H1 (cell line): Measurements from ENCODE around the gene CXCR1. TPM values are rescaled to one million over a fixed set of nuclear protein-coding genes. Genes with fewer than 3 reads are reported as not detected.

Experiments used
- CTCF ChIA-PET: fragments of 300-600 bp; sonication (Branson Sonifier 250); formaldehyde crosslinking; loops from one replicate; lab custom pipeline; 2021; ENCODE audit not compliant: partially characterized antibody; lab: Charles Lee
- POLR2A ChIA-PET: fragments of 300-600 bp; sonication (Branson Sonifier 250); formaldehyde crosslinking; loops from one replicate; lab custom pipeline; 2021; ENCODE audit warnings: inconsistent platforms; ENCODE audit not compliant: partially characterized antibody; lab: Charles Lee
- DNase-seq, 2 experiments: peaks; one replicate each; pipeline versions ENCODE4 v3.0.0 to v3.0.0-alpha.2; 2010 to 2022; ENCODE audit warnings: low spot score in 2 of 2, low read depth in 1 of 2, mixed read lengths in 1 of 2
- FAIRE-seq: peaks from 2 replicates; lab custom pipeline; 2011; peaks lifted over from hg19 to GRCh38; lab: Jason Lieb, UNC
- H2AFZ ChIP-seq: 2 replicates; pipeline ENCODE4 v1.8.1; 2012; ENCODE audit warnings: low read length, inconsistent platforms
- H2AK5ac ChIP-seq: 2 replicates; pipeline ENCODE4 v1.6.1; 2013; ENCODE audit warnings: low read depth, low read length
- H2BK120ac ChIP-seq: replicated peaks from 2 replicates; pipeline ENCODE3; 2013; ENCODE audit warnings: low read depth, low read length, inconsistent platforms
- H2BK12ac ChIP-seq: 2 replicates; pipeline ENCODE4 v1.6.1; 2013; ENCODE audit warnings: low read depth, low read length
- H2BK15ac ChIP-seq: 2 replicates; pipeline ENCODE4 v1.6.1; 2013; ENCODE audit warnings: low read length
- H2BK20ac ChIP-seq: 2 replicates; pipeline ENCODE4 v1.6.1; 2013; ENCODE audit warnings: low read length
- H2BK5ac ChIP-seq: 2 replicates; pipeline ENCODE4 v1.6.1; 2013; ENCODE audit warnings: low read depth, low read length
- H3K14ac ChIP-seq: 2 replicates; pipeline ENCODE4 v1.6.1; 2013; ENCODE audit warnings: inconsistent platforms; ENCODE audit not compliant: insufficient read length
- H3K18ac ChIP-seq: 2 replicates; pipeline ENCODE4 v1.6.1; 2013; ENCODE audit warnings: low read length; ENCODE audit errors: extremely low read depth
- H3K23ac ChIP-seq: 2 replicates; pipeline ENCODE4 v1.6.1; 2013; ENCODE audit warnings: inconsistent platforms; ENCODE audit not compliant: insufficient read length
- H3K23me2 ChIP-seq: 2 replicates; pipeline ENCODE4 v1.6.1; 2013; ENCODE audit warnings: low read depth, low read length
- H3K27ac ChIP-seq: 2 replicates; pipeline ENCODE4 v1.6.1; 2011; ENCODE audit warnings: low read depth, low read length, inconsistent platforms
- H3K27me3 ChIP-seq, 4 experiments: replicated peaks in 1 of 4; 1 replicate in 1 of 4; 2 replicates in 3 of 4; pipeline versions ENCODE4 v1.6.1 to v1.8.1; 2011 to 2013; ENCODE audit warnings: low read length in 3 of 4, mild to moderate bottlenecking in 3 of 4, inconsistent platforms in 2 of 4, mixed read lengths in 2 of 4, moderate library complexity in 1 of 4; ENCODE audit not compliant: control insufficient read depth in 3 of 4, insufficient read depth in 3 of 4; ENCODE audit errors: extremely low read depth in 1 of 4
- H3K36me3 ChIP-seq, 4 experiments: 2 replicates each; pipeline versions ENCODE4 v1.6.1 to v1.8.1; 2011 to 2013; ENCODE audit warnings: mild to moderate bottlenecking in 4 of 4, low read length in 3 of 4, moderate library complexity in 2 of 4, control low read depth in 1 of 4, inconsistent platforms in 1 of 4; ENCODE audit not compliant: insufficient read depth in 4 of 4, control insufficient read depth in 2 of 4
- H3K4ac ChIP-seq: replicated peaks from 2 replicates; pipeline ENCODE3; 2013; ENCODE audit warnings: low read length, low read depth, mixed read lengths, inconsistent platforms; ENCODE audit not compliant: insufficient read length
- H3K4me1 ChIP-seq, 4 experiments: replicated peaks in 1 of 4; 1 replicate in 1 of 4; 2 replicates in 3 of 4; pipeline versions ENCODE4 v1.6.1 to v1.8.1; 2011 to 2013; ENCODE audit warnings: low read length in 3 of 4, inconsistent platforms in 2 of 4, mixed read lengths in 1 of 4; ENCODE audit not compliant: insufficient read depth in 4 of 4, control insufficient read depth in 3 of 4
- H3K4me2 ChIP-seq, 2 experiments: 2 replicates each; pipeline versions ENCODE4 v1.6.1 to v1.8.1; 2011 to 2013; ENCODE audit warnings: low read depth in 2 of 2, low read length in 2 of 2, control low read depth in 1 of 2, inconsistent platforms in 1 of 2, mild to moderate bottlenecking in 1 of 2; ENCODE audit not compliant: insufficient read depth in 1 of 2
- H3K4me3 ChIP-seq, 4 experiments: fragments of 200-600, 300-600 bp in 1 of 4; sonication (generic), shearing (Covaris generic), sonication (Bioruptor Twin) in 1 of 4; 2 replicates each; pipeline versions ENCODE4 v1.5.1 to v1.8.1; 2011 to 2016; ENCODE audit warnings: low read length in 4 of 4, low read depth in 3 of 4, control low read depth in 2 of 4, inconsistent platforms in 2 of 4, mild to moderate bottlenecking in 2 of 4, mixed read lengths in 1 of 4, moderate library complexity in 1 of 4; ENCODE audit not compliant: insufficient read depth in 2 of 4; ENCODE audit errors: extremely low read depth in 1 of 4
- H3K56ac ChIP-seq: replicated peaks from 2 replicates; pipeline ENCODE3; 2013; ENCODE audit warnings: low read depth, mild to moderate bottlenecking, mixed read lengths, low read length, inconsistent platforms; ENCODE audit not compliant: insufficient read length
- H3K79me1 ChIP-seq: 2 replicates; pipeline ENCODE4 v1.6.1; 2013; ENCODE audit warnings: low read depth, low read length, control low read depth
- H3K79me2 ChIP-seq, 2 experiments: 2 replicates each; pipeline versions ENCODE4 v1.6.1 to v1.8.1; 2012 to 2013; ENCODE audit warnings: low read length in 2 of 2, mild to moderate bottlenecking in 2 of 2, inconsistent platforms in 1 of 2; ENCODE audit not compliant: insufficient read depth in 2 of 2, control insufficient read depth in 1 of 2
- H3K9ac ChIP-seq, 4 experiments: replicated peaks in 1 of 4; 1 replicate in 1 of 4; 2 replicates in 3 of 4; pipeline versions ENCODE4 v1.6.1 to v1.8.1; 2011 to 2013; ENCODE audit warnings: low read depth in 3 of 4, low read length in 3 of 4, control low read depth in 2 of 4, mild to moderate bottlenecking in 2 of 4, moderate library complexity in 2 of 4, inconsistent platforms in 1 of 4; ENCODE audit errors: extremely low read depth in 1 of 4
- H3K9me3 ChIP-seq, 2 experiments: 2 replicates each; pipeline versions ENCODE4 v1.6.1 to v1.8.1; 2012 to 2013; ENCODE audit warnings: mild to moderate bottlenecking in 2 of 2, moderate library complexity in 2 of 2, control low read depth in 1 of 2, inconsistent platforms in 1 of 2, low read depth in 1 of 2, low read length in 1 of 2, mixed read lengths in 1 of 2; ENCODE audit not compliant: insufficient read depth in 2 of 2
- H4K20me1 ChIP-seq, 2 experiments: replicated peaks in 1 of 2; 2 replicates each; pipeline versions ENCODE3 to v1.8.1; 2011 to 2013; ENCODE audit warnings: inconsistent platforms in 2 of 2, low read length in 2 of 2, mild to moderate bottlenecking in 1 of 2; ENCODE audit not compliant: insufficient read depth in 2 of 2, control insufficient read depth in 1 of 2
- H4K5ac ChIP-seq: 2 replicates; pipeline ENCODE4 v1.6.1; 2013; ENCODE audit warnings: low read length, low read depth, mixed read lengths, inconsistent platforms; ENCODE audit not compliant: insufficient read length
- H4K8ac ChIP-seq: 2 replicates; pipeline ENCODE4 v1.8.0; 2013; ENCODE audit warnings: mild to moderate bottlenecking, moderate library complexity, low read length, inconsistent platforms; ENCODE audit not compliant: insufficient read depth; ENCODE audit errors: extremely low read depth
- H4K91ac ChIP-seq: replicated peaks from 2 replicates; pipeline ENCODE3; 2013; ENCODE audit warnings: low read length, mixed read lengths, inconsistent platforms; ENCODE audit not compliant: insufficient read length
- TCF12 ChIP-seq: IDR thresholded peaks from 2 replicates; pipeline ENCODE4 v1.6.1; 2011; ENCODE audit warnings: low read depth, mild to moderate bottlenecking, low read length
- WGBS, 2 experiments: shearing (Covaris generic) in 1 of 2; methylation state at CpG; one replicate each; pipeline versions ENCODE4 v1.1.6 to v1.1.7; 2013 to 2015; ENCODE audit warnings: low lambda C conversion rate in 2 of 2, mixed read lengths in 2 of 2, inconsistent platforms in 1 of 2, low coverage in 1 of 2, missing lambda C conversion rate in 1 of 2; ENCODE audit not compliant: insufficient replicate concordance in 2 of 2, insufficient coverage in 1 of 2, insufficient read length in 1 of 2; ENCODE audit errors: extremely low coverage in 1 of 2, missing lambda C conversion rate in 1 of 2; 5-methylcytosine and 5-hydroxymethylcytosine counted together
- polyA plus RNA-seq, 7 experiments: library from polyadenylated mRNA; depleted of rRNA in 3 of 7; stranded (reverse) in 5 of 7; unstranded in 2 of 7; fragments of >200 nt in 5 of 7; fragments of 200-250 nt in 2 of 7; gene quantifications; 1 replicate in 5 of 7; 2 replicates in 1 of 7; 4 replicates in 1 of 7; pipeline versions ENCODE4 v1.2.1 to v1.2.3, GENCODE V29; 2011 to 2013; ENCODE audit warnings: missing spikeins in 2 of 7, mixed read lengths in 2 of 7
- total RNA-seq: library from RNA; stranded (reverse); fragmentation: NEBNext Ultra II Directional; extraction: Animal tissue kit (Norgen Biotek cat#: 25700); gene quantifications from 2 replicates; pipeline ENCODE4 v1.2.1, GENCODE V29; 2021

CXCR1 gene
- total and polyA plus RNA-seq, 2 of the 8 experiments (the other 6 are each of a cell fraction or from before 2014, with no cell fraction given) = not detected

DNA sequence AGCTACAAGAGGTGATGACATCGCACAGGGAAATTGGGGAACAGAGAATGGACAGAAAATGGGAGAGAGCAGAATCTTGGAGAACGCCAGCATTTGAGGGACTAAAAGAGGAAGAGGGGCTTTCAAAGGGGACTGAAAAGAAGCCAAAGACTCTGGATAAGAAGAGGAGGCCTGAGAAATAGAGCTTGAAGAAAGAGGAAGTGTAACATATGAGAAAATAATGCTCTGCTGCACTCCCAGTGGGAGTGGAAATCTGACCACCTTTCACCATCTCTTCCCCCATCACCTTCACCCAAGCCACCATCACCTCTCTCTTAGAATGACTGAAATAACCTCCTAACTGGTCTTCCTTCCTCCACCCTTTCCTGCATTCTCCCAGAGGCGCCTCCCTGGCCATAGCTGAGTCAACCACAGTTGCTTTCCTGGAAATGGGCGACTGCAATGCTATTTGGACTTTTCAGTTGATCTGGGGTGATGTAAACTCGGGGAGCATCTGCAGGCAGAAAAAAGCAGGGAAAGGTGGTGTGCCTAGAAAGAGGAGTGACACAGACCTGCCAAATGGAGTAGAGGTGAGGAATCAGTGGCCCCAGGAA is 16.8 kb downstream of the CXCR1 start:
- no peak overlapping the region for H3K23ac ChIP-seq
- ChIA-PET CTCF (interaction anchor here (1.5 to 1.7 kb wide), 3 partner anchors 11 to 81 kb away, joined by 4 to 5 read pairs (median 4); no protein-coding TSS in a partner anchor), POLR2A (no interaction called here)
- H2AFZ ChIP-seq = no peak overlapping the region
- H3K14ac ChIP-seq = no peak overlapping the region
- no peak overlapping the region for H3K4ac ChIP-seq
- H3K56ac ChIP-seq = no peak overlapping the region
- no peaks in the 10 kb centered on the region for H3K27me3 ChIP-seq
- H3K9ac ChIP-seq = no peak overlapping the region
- no peak overlapping the region for H2BK20ac ChIP-seq
- no peak overlapping the region for H3K27ac ChIP-seq
- H2AK5ac ChIP-seq = no peak overlapping the region
- H4K91ac ChIP-seq = no peak overlapping the region
- DNase-seq = no peak
- H3K4me3 ChIP-seq = no peak overlapping the region
- no peaks in the 10 kb centered on the region for H4K20me1 ChIP-seq
- no peak overlapping the region for H3K18ac ChIP-seq
- H3K79me1 ChIP-seq = no peaks in the 10 kb centered on the region
- H2BK12ac ChIP-seq = no peak overlapping the region
- FAIRE-seq = no peak
- H3K79me2 ChIP-seq = no peaks in the 10 kb centered on the region
- H3K4me2 ChIP-seq = no peak overlapping the region
- H3K9me3 ChIP-seq = peaks cover 0 to 5% of the 10 kb centered on the region in 2 experiments; a peak in 2 of 4 replicates
- H2BK120ac ChIP-seq = no peak overlapping the region
- H2BK15ac ChIP-seq = no peak overlapping the region
- H4K5ac ChIP-seq = no peak overlapping the region
- H2BK5ac ChIP-seq = no peak overlapping the region
- H3K36me3 ChIP-seq = no peaks in the 10 kb centered on the region
- peak overlapping the region; percentile 17; the same call in 1 of the 2 replicates for H4K8ac ChIP-seq
- WGBS, 2 experiments = 78% methylated on average over 5 of the region's 5 CpGs; no CpG with 5 or more reads in 1 of the 2 experiments
- TF ChIP-seq TCF12 = no peak
- TF ChIP-seq, all 59 proteins: peak for 0
- Histone ChIP-seq H3K23me2 (no peaks in the 10 kb centered on the region; the same call in 1 of the 2 replicates), H3K4me1 (no peaks in the 10 kb centered on the region; a peak in 2 of 7 replicates)
